AG04450 (cell line): ENCODE measurements around the gene CRYL1. TPM values are rescaled to one million over a fixed set of nuclear protein-coding genes. Genes with fewer than 3 reads are reported as not detected.

Source experiments
- CTCF ChIA-PET: fragments of 300-600, 350-600 bp; formaldehyde crosslinking; extraction: SDS; loops from one replicate; lab custom pipeline; 2022; ENCODE audit warnings: antibody characterized with exemption, inconsistent platforms; lab: Charles Lee
- POLR2A ChIA-PET: fragments of 350-600 bp; formaldehyde crosslinking; extraction: SDS; loops from one replicate; lab custom pipeline; 2021; ENCODE audit warnings: antibody characterized with exemption, inconsistent platforms; lab: Yijun Ruan, JAX
- DNase-seq: peaks from one replicate; pipeline ENCODE4 v3.0.0-alpha.2; 2011; ENCODE audit warnings: low read depth, low spot score
- H3K27ac ChIP-seq: one replicate; pipeline ENCODE4 v1.5.1; 2012; ENCODE audit warnings: low read depth, low read length, control low read depth
- H3K27me3 ChIP-seq: one replicate; pipeline ENCODE4 v1.6.0; 2012; ENCODE audit warnings: low read length; ENCODE audit not compliant: control insufficient read depth, insufficient read depth
- H3K4me3 ChIP-seq: 2 replicates; pipeline ENCODE4 v1.5.1; 2011; ENCODE audit warnings: mild to moderate bottlenecking, low read depth, low read length, control low read depth
- H3K9me3 ChIP-seq: 2 replicates; pipeline ENCODE4 v1.5.1; 2012; ENCODE audit warnings: low read length; ENCODE audit not compliant: control insufficient read depth, insufficient read depth
- CTCF ChIP-seq: IDR thresholded peaks from 2 replicates; pipeline ENCODE4 v1.5.1; 2011; ENCODE audit warnings: low read depth, low read length, control low read depth, inconsistent platforms
- polyA plus RNA-seq: library from polyadenylated mRNA; depleted of rRNA; stranded (reverse); fragments of >200 nt; gene quantifications from 2 replicates; pipeline ENCODE4 v1.2.3, GENCODE V29; 2011

The CRYL1 gene
- polyA plus RNA-seq, 1 experiment, result 21.6 TPM

DNA sequence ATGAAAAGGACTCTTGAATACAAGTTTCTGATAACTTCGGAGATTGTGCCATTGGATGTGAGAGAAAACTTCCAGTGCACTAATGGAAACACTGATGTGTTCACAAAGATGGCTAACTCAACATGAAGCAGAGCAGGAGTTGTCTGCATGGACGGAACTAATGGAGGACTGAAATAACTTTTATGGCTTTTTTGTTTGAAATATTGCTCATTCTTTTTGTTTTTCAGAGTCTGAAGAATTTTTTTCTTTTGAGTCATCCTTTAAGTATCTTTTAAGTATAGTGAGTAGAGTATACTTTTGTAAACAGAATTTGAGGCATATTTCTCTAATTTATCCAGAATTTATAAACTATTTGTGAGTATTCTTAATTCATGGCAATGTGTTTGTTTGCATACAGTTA lies 25.7 kb downstream of the CRYL1 start:
- Histone ChIP-seq H3K4me3 (no peak overlapping the region), H3K9me3 (peaks cover 13% of the 10 kb centered on the region), H3K27ac (no peak overlapping the region), H3K27me3 (no peaks in the 10 kb centered on the region)
- ChIA-PET POLR2A (no interaction called here), CTCF (interaction anchor here (0.6 to 1.6 kb wide), 3 partner anchors 10 to 817 kb away, joined by 4 to 7 read pairs (median 6); no protein-coding TSS in a partner anchor)
- DNase-seq, result no peak
- TF ChIP-seq CTCF, result no peak

GRCh38 chr13:20498659-20499058 lies 27.0 kb downstream of the CRYL1 start:
- ChIA-PET POLR2A (no interaction called here), CTCF (interaction anchor here (1.5 to 1.6 kb wide), 2 partner anchors 330 to 426 kb away, joined by 3 to 4 read pairs; no protein-coding TSS in a partner anchor)
- Histone ChIP-seq H3K27ac (no peak overlapping the region), H3K27me3 (no peaks in the 10 kb centered on the region), H3K9me3 (peaks cover 13% of the 10 kb centered on the region), H3K4me3 (no peak overlapping the region)
- no peak for TF ChIP-seq CTCF
- no peak for DNase-seq

GRCh38 chr13:20498129-20498528 lies 27.5 kb downstream of the CRYL1 start:
- ChIA-PET POLR2A (no interaction called here), CTCF (interaction anchor here (1.5 kb wide), 1 partner anchor 331 kb away, joined by 3 read pairs; no protein-coding TSS in a partner anchor)
- H3K9me3 ChIP-seq, result peaks cover 13% of the 10 kb centered on the region
- H3K4me3 ChIP-seq, result no peak overlapping the region
- DNase-seq, result no peak
- H3K27ac ChIP-seq, result no peak overlapping the region
- TF ChIP-seq CTCF, result no peak
- no peaks in the 10 kb centered on the region for H3K27me3 ChIP-seq

DNA sequence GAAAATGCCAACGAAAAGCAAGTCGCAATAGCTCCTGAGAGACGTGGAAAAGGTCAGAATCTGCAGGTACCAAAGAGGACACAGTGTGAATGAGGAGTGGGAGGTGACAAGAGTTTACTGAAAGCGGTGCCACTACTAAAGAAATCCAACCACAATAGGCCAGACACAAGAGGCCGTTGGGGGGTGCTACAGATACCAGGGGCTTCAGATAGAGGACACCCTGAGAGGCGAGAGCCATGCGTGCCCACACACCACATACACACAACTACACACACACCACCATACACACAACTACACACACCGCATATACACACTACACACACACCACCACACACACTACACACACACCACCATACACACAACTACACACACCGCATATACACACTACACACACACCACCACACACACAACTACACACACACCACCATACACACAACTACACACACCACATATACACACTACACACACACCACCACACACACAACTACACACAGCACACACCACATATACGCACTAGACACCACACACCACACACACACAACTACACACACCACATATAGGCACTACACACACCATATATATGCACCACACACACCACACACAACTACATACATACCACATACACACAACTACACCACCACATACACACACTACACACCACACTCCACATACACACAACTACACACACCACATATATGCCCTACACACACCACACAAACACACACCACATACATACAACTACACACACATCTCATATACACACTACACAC lies 28.5 kb downstream of the CRYL1 start:
- Histone ChIP-seq H3K4me3 (no peak overlapping the region), H3K27ac (no peak overlapping the region), H3K9me3 (peaks cover 13% of the 10 kb centered on the region), H3K27me3 (no peaks in the 10 kb centered on the region)
- ChIA-PET POLR2A (no interaction called here), CTCF (interaction anchor here (0.5 to 3.4 kb wide), 5 partner anchors 24 to 980 kb away, joined by 3 to 22 read pairs (median 3); no protein-coding TSS in a partner anchor)
- no peak for TF ChIP-seq CTCF
- DNase-seq, result no peak
